ENCODE results near the gene KCTD14. TPM values are rescaled to one million over a fixed set of nuclear protein-coding genes. Genes with fewer than 3 reads are reported as not detected.
"Not testable (repeated sequence)": the region's sequence is repeated elsewhere in the genome, so short reads cannot be mapped to it uniquely, and the experiment has no call there.

The KCTD14 gene
- total and polyA plus RNA-seq, 11 donors = 0.15 to 1.7 (median 0.46) TPM; not detected in 5

DNA sequence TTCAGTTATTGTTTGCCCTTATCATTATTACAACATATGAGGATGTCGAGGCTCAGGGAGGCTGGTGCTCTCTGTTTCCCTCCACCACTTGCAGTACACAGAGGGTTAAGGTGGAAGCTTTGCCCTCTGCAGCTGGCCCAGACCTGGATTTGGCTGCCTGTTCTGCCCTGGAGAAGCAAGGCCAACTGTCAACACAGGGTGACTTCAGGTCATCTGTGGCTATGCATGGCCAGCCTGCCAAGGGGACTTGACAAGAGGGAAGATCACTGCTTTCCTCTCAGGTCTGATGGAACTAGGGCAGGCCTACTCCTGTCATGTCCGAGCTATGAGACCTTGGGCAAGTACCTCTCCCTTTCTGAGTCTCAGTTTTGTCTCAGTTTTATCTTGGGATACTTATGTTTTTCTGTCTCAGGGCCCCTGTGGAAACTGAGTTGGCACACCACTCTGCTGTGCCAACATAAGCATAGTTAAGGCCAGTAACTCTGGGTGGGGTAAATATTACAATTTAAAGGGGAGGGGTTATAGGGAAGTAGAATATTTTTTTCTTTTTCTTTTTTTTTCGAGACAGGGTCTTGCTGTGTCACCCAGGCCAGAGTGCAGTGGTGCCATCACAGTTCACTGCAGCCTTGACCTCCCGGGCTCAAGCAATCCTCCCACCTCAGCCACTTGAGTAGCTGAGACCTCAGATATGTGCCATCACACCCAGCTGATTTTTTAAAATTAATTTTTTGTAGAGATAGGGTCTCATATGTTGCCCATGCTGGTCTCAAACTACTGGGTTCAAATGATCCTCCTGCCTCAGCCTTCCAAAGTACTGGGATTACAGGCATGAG lies 38.2 kb upstream of the KCTD14 start:
- no peaks in the 10 kb centered on the region for H3K9me3 ChIP-seq
- intact Hi-C loops (cut with DNase I) = no loop called here
- no peaks in the 10 kb centered on the region for H3K36me3 ChIP-seq
- H3K27ac ChIP-seq = peak overlapping the region in 5 of 12 donors; percentile 12 to 46 (median 42)
- H3K27me3 ChIP-seq = no peaks in the 10 kb centered on the region
- 50 to 57% (median 51%) methylated on average over 4 of the region's 4 CpGs for WGBS, 4 donors
- DNase-seq (peak in 4 of 5 donors; percentile 60 to 83 (median 72)), ATAC-seq (peak; percentile 94 to 96 (median 96))
- TF ChIP-seq, protein P1, sequence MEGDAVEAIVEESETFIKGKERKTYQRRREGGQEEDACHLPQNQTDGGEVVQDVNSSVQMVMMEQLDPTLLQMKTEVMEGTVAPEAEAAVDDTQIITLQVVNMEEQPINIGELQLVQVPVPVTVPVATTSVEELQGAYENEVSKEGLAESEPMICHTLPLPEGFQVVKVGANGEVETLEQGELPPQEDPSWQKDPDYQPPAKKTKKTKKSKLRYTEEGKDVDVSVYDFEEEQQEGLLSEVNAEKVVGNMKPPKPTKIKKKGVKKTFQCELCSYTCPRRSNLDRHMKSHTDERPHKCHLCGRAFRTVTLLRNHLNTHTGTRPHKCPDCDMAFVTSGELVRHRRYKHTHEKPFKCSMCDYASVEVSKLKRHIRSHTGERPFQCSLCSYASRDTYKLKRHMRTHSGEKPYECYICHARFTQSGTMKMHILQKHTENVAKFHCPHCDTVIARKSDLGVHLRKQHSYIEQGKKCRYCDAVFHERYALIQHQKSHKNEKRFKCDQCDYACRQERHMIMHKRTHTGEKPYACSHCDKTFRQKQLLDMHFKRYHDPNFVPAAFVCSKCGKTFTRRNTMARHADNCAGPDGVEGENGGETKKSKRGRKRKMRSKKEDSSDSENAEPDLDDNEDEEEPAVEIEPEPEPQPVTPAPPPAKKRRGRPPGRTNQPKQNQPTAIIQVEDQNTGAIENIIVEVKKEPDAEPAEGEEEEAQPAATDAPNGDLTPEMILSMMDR (IDR thresholded peaks at IDR 0.05) = no peak
- H3K4me3 ChIP-seq = no peak overlapping the region
- peaks cover 0 to 16% (median 7%) of the 10 kb centered on the region in 12 donors for H3K4me1 ChIP-seq

DNA sequence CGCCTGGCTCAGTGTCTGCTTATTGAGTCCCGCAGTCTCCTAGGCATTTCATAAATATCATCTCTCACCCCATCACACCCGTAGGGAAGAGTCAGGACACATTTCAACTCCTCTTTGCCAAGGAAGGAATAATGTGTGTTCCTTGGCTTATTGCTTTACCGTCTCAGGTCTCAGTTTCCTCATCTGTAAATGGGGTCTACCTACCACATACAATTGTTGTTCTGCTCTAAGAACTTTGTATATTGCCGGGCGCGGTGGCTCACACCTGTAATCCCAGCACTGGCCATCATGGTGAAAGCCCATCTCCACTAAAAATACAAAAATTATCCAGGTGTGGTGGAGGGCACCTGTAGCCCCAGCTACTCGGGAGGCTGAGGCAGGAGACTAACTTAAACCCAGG lies 37.5 kb upstream of the KCTD14 start:
- H3K9me3 ChIP-seq = no peaks in the 10 kb centered on the region
- TF ChIP-seq POLR2A (IDR thresholded peaks at IDR 0.05) = no peak
- TF ChIP-seq, protein P1 (IDR thresholded peaks at IDR 0.05) = no peak
- DNase-seq = no peak
- intact Hi-C loops (cut with DNase I) = no loop called here
- WGBS, 4 donors = 87 to 93% (median 90%) methylated on average over 8 of the region's 8 CpGs
- peak overlapping the region in 1 of 12 donors; percentile 14 for H3K27ac ChIP-seq
- H3K4me1 ChIP-seq = peaks cover 0 to 16% (median 7%) of the 10 kb centered on the region in 12 donors
- no peak overlapping the region for H3K4me3 ChIP-seq
- no peaks in the 10 kb centered on the region for H3K27me3 ChIP-seq
- H3K36me3 ChIP-seq = no peaks in the 10 kb centered on the region
- no peak for ATAC-seq

DNA sequence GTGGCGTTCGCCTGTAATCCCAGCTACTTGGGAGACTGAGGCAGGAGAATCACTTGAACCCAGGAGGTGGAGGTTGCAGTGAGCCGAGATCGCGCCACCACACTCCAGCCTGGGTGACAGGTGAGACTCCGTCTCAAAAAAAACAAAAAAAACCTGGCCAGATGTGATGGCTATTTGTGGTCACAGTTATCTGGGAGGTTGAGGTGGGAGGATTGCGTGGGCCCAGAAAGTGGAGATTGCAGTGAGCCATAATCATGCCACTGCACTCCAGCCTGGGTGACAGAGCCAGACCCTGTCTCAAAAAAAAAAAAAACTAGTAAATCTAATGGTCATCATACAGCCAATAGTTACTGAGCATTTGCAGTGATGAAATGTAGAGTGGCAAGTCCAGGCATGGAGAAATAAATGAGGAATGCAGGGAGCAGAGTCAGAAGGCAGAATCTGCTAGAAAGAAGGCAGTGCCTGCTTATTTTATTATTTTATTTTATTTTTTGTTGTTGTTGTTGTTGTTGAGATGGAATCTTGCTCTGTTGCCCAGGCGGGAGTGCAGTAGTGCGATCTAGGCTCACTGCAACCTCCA lies 36.8 kb upstream of the KCTD14 start:
- H3K27ac ChIP-seq; H3K36me3 ChIP-seq; intact Hi-C loops (cut with DNase I); H3K27me3 ChIP-seq; ATAC-seq; H3K9me3 ChIP-seq; DNase-seq; H3K4me3 ChIP-seq: not testable (repeated sequence)
- WGBS, 4 donors = 82 to 86% (median 84%) methylated on average over 9 of the region's 9 CpGs
- H3K4me1 ChIP-seq = peaks cover 0 to 16% (median 7%) of the 10 kb centered on the region in 12 donors

DNA sequence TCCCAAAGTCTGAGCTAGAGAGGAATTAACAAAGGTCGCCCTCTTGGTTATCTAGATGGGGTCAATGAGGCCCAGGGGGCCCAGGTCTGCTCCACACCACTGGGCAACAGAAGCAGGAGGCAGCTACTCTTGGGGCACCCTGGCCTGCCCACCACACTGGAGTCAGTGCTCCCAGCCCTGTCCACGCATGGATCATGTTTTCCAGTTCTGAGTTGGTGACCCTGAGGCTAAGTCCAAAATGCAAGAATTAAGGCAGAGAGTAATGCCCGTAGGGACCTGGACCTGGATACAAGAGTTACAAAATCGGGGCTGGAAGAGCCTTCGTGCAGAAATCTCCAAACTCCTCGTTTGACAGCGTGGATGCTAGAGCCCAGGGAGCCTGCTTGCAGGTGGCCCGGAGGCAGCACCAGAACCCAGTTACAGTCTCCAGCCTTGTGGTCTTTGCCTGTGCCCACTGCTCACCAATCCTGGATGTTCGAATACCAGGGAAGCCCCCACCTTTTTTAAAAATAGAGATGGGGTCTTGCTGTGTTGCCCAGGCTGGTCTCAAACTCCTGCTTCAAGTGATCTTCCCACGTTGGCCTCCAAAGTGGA lies 34.5 kb upstream of the KCTD14 start:
- H3K4me3 ChIP-seq = no peak overlapping the region
- no peaks in the 10 kb centered on the region for H3K36me3 ChIP-seq
- 81 to 87% (median 83%) methylated on average over 9 to 10 of the region's 10 CpGs for WGBS, 4 donors
- no peaks in the 10 kb centered on the region for H3K9me3 ChIP-seq
- H3K27ac ChIP-seq = no peak overlapping the region
- H3K27me3 ChIP-seq = no peaks in the 10 kb centered on the region
- no peak for DNase-seq
- H3K4me1 ChIP-seq = peaks cover 0 to 16% (median 7%) of the 10 kb centered on the region in 12 donors
- intact Hi-C loops (cut with DNase I) = no loop called here
- TF ChIP-seq, protein P1 (IDR thresholded peaks at IDR 0.05) = no peak
- TF ChIP-seq POLR2A (IDR thresholded peaks at IDR 0.05) = no peak
- ATAC-seq = no peak
